GM19463 (cell line): Measurements from ENCODE around the gene SULT1A1.

ENCODE experiments used
- ATAC-seq: cut with Tn5 transposase; IDR thresholded peaks from one replicate; pipeline ENCODE4 v1.9.1; 2021; ENCODE audit warnings: mild to moderate bottlenecking, moderate library complexity; ENCODE audit not compliant: unreplicated experiment

SULT1A1 gene

GRCh38 chr16:28562199-28562598 lies 47.6 kb downstream of the SULT1A1 start:
- ATAC-seq = no peak

GRCh38 chr16:28561557-28562187 lies 48.2 kb downstream of the SULT1A1 start:
- ATAC-seq = no peak

GRCh38 chr16:28558456-28558855 lies 51.4 kb downstream of the SULT1A1 start:
- no peak for ATAC-seq

- ATAC-seq = no peak
Measured at GRCh38 chr16:28556914-28557320, 52.9 kb downstream of the SULT1A1 start.

GRCh38 chr16:28555561-28555960 lies 54.3 kb downstream of the SULT1A1 start:
- no peak for ATAC-seq
